EL (cell line): ENCODE measurements around the gene SC5D.

ENCODE experiments used
- DNase-seq: peaks from one replicate; pipeline ENCODE4 v3.0.0-alpha.2; 2016

Gene SC5D, protein sequence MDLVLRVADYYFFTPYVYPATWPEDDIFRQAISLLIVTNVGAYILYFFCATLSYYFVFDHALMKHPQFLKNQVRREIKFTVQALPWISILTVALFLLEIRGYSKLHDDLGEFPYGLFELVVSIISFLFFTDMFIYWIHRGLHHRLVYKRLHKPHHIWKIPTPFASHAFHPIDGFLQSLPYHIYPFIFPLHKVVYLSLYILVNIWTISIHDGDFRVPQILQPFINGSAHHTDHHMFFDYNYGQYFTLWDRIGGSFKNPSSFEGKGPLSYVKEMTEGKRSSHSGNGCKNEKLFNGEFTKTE

DNA sequence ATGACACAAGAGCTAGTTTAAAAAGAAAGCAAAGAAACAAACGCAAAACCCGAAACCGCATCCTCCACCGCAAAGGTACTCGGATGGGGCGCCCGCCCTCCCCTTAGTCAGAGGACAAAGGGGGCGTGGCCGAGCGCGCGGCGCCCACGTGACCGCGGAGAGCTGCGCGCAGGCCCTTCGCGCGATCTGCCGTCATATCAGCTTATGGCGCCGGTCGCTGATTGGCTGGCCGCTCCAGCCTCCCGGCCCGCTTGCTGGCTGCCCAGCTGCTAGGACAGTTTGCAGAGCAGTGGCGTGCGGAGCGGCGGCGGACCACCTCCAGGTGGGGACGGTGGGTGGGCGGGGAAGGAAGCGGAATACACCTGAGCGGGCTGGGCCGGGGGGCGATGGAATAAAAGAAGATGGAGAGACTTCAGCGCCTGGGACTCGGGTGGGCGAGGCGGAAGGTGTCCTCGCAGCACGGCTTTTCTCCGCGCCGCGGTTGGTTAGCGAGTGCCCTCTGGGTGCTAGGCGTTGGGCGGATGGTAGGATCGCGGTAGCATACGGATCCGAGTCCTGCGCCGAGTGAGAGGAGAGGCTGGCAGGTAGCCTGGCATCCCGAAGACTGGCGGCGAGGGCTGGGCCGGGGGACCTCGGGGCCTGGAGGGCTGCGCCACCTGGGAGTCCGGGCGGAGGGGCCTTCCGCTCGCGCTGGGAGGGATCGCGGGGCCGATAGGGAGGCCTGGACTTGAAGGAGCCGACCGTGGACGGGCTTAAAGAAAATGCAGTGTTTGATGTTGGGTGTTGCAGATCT, at the start of gene SC5D:
Gene SC5D, plus strand, starts transcription at position 277 of the 793 bp plus-strand sequence. CDS start 10,605 bp downstream, outside the sequence.
- DNase-seq = peak; percentile 90

GRCh38 chr11:121244884-121245283, 47.7 kb upstream of the SC5D start:
- DNase-seq = no peak

DNA sequence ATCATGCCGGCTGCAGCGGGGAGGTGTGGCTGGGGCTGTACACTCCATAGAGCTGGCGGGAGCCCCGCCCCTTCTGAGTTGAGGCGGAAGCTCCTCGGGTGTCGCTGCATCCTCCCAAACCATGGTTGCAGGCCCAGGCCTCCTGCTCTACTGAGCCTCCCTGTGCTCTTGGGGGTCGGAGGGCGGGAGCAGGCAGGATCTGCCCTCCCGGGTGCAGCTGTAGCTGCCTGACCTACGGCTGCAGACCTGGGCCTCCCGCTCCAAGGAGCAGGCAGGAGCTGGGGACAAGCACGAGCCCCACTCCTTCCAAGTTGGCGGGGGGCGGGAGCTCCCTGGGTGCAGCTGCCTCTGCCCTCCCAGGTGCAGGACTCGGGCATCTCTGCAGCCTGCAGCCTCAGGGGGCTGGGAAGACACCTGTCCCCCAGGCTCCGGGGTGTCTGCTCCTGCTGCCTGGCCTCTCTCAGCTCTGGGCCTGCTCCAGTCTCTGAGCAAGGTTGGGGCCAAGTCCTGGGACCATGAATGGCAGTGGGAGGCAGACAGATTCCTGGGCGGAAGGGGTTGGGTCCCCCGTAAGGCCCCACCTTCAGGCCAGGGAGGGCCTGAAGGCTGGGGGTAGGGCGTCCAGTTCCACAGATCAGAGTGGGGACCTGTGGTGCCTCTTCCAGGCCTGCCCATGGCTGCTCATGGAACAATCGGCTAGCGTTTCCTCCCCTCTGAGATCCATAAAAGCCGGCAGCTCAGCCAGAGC, 46.4 kb upstream of the SC5D start:
- DNase-seq = no peak

DNA sequence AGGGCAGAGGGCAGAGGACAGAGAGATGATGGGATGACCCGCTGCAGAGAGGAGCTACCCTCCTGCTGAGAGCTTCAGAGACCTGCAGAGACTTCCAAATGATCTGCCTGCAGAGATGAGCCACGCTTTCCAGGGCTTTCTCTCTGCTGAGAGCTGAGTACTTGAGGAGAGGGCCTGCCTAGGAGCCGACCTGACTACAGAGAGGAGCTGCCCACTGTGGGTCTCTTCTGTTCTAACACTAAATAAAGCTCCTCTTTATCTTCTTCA, 45.9 kb upstream of the SC5D start:
- no peak for DNase-seq

GRCh38 chr11:121248496-121248895, 44.1 kb upstream of the SC5D start:
- no peak for DNase-seq

GRCh38 chr11:121249039-121249663, 43.4 kb upstream of the SC5D start:
- peak; percentile 26 for DNase-seq

GRCh38 chr11:121250843-121251242, 41.7 kb upstream of the SC5D start:
- DNase-seq = no peak

GRCh38 chr11:121253951-121254350, 38.6 kb upstream of the SC5D start:
- DNase-seq = no peak

DNA sequence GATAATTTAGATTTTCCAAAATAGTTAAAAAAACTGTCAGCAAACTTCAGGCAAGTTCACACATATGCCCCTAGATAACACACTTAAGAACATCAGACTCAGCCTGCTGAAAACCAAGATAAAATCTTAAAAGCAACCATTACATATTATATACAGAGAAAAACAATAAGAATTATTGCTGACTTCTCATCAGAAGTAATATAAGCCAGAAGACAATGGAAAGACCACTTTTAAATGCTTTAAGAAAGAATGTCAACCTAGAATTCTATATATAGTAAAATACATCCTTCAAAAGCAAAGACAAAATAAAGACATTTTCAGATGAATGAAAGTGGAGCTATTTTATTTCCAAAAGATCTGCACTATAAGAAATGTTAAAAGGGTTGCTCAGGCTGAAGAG, 37.8 kb upstream of the SC5D start:
- DNase-seq = no peak

DNA sequence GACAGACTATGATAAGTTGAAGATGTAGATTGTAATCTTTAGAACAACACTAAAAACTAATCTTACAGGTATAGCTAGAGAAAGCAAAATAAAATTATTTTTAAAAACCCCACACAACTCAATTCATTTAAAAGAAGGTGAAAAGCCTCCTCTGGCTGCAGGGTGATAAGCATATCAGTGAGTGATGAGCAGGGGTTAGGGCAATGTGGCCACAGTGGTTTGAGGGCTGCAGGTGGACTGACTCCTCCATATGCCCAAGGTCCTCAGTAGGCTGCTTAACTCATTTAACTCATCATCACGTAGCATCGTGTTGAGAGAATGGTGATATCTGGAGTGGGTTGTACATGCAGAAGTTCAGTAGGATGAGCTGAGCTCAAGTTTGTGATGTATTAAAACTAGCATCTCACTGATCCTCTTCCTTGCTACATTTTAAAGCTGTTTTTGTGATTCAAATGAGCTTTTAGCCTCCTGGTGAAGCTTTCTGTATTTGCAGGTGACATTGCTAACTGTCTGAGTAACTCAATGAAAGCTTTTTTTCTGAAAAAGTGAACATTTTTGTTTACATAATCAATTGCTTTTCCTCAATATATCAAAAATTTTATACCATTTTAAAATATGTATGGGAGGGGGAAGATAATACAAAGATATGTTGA, 37.0 kb upstream of the SC5D start:
- no peak for DNase-seq

DNA sequence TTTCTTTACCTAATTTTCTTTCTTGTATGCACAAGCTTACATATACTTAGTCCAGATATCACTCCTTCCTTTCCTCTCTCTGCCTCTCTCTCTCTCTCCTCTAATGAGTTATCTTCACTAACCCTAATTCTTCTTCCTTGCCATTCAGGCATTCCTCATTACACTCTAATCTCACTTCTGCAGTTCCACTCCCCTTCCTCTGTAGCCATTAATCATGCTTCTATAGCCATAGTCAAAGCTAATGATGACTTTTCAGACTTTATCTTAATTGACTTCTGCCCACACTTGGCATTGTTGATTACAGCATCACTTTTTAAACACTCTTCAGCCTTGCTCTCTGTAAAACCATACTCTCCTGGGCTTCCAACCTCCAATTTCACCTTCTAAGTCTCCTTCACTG, 35.3 kb upstream of the SC5D start:
- DNase-seq = no peak

DNA sequence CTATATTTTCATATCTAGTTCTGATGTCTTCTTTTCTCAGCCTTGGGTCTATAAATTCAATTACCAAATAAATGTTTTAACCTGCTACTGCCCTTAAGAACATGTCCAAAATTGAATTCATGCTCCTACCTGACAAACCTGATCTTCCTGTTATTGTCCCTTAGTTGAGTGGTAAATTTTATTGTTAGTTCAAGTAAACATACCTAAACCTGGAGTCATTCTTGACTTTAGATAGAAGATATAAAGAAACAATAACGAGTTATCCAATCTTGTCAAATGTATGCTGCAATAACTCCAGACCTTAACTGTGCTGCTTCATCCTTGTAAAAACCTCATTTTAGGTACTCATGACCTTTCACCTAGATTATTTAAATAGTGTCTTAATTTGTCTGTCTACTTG, 34.6 kb upstream of the SC5D start:
- no peak for DNase-seq

DNA sequence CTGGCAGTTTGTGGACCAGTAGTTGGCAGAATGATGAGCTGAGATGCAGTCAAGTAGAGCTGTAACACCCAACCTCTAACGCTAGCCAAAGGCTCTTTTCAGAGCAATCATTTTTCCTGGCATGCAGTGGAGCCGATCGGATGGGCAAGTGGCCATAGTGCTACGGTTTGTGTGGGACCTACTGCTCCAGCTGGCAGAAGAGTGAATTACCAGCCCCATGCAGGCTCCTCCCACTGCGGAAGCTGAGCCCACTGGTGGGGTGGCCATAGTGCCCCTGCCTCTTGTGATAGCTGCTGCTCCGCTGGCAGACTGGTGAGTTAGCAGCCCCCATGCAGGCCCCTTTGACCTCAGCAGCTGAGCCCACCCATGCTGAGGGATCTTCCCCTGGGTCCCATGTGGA, 27.0 kb upstream of the SC5D start:
- DNase-seq = no peak

DNA sequence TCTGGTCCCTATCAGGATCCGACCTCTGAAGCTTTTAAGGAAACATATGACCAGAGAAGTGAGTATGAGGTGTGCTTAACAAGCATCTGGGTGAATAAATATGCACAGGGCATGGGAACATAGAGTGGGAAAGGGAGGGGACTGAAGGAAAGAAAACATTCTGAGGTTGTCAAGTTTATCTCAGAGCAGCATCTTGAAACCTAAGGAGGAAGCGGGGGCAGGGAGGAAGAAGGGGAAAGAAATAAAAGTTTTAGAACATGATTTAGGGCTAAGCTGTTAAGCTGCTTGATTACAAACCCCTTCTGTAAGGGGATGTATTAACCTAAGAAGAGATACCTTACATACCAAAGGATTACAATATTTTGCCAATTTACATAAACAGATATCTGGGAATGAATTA, 24.0 kb upstream of the SC5D start:
- no peak for DNase-seq

DNA sequence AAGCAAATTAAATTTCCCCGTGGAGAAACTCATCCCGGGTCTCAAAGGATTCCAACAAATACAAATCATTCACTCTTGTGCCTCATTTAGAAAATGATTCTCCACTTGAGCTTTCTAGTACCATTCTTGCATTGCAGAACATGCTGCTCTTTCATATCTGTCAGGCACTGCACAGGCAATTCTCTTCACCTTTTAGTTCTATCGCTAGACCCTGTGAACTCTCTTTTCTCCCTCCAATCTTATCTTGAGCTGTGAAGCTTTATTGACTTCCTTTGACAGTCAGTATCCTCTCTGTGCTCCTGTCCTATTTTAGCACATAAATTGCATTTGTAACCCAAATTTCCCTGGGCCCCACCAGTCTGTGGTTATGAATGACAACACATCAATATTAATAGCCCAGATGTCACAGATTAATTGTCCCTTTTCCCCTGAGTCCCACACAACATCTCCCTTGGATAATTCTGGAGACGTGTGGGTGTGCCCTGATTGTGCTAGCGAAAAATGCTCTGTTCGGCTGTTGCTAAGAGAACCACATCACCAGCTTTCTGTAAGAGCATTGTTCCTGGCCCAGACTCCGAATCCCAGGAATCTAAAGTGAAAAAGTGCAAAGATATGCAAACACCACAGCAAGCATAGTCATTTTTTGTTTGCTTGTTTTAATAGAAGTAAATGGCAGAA, 22.4 kb upstream of the SC5D start:
- DNase-seq = no peak

DNA sequence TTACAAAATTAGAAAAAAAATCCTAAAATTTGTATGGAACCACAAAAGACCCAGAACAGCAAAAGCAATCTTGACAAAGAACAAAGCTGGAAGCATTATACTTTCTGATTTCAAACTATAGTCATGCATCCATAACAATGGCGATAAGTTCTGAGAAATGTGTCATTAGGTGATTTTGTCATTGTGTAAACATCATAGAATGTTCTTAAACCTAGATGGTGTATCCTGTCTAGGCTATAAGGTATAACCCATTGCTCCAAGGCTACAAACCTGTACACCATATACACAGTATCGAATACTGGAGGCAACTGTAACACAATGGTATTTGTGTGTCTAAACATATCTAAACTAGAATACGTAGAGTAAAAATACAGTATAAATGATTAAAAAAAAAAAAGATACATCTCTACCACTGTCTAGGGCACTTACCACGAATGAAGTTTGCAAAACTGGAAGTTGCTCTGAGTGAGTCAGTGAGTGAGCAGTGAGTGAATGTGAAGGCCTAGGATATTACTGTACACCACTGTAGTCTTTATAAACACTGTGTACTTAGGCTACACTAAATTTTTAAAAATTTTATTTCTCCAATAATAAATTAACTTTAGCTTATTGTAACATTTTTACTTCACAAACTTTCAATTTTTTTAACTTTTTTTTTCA, 18.1 kb upstream of the SC5D start:
- DNase-seq = no peak

- no peak for DNase-seq
Measured at GRCh38 chr11:121281698-121282097, 10.9 kb upstream of the SC5D start.

GRCh38 chr11:121282386-121282785, 10.2 kb upstream of the SC5D start:
- no peak for DNase-seq

DNA sequence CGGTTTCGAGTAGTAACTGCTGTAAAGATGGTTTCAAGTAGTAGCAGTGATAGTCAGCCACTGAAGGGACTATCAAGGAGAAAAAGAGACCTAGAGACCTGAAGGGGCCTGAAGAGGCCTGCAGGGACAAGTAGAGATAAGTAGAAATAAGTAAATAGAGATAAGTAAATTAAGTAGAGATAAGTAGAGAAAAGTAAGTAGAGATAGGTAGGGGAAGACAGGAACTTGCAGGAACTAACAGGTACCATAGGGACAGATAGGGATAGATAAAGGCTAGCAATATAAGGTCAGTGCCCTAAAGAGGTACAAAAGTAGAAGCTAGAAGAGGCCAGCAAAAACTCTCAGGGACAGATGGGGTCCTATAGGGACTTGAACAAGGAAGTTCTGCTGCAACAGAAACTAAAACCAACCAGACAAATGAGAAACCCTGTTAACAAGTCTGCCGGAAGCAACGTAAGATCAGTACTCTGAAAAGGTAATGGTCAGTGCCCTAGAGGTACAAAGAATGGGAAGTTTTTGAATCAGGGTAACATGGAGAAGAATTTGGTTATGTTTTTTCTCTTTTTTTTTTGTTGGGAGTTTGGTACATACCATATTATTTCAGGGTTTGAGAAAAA, 9.6 kb upstream of the SC5D start:
- no peak for DNase-seq

DNA sequence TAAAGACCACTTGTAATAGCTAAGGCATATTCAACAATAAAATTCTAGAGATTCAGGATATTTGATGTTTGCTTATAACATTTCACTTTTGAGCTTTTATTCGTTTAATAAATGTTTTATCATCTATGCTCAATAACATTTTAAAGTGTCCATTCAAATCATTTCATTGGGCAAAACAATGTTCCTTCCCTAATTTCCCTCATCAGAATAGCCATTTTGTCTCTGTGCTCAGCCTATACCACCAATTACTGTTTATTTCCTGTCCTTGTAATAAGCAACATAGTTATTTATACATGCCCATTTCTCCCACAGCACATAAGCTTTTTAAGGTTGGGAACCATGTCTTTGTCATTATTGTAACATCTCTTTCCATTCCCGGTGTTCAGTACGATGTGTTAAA, 1.3 kb upstream of the SC5D start:
- no peak for DNase-seq

DNA sequence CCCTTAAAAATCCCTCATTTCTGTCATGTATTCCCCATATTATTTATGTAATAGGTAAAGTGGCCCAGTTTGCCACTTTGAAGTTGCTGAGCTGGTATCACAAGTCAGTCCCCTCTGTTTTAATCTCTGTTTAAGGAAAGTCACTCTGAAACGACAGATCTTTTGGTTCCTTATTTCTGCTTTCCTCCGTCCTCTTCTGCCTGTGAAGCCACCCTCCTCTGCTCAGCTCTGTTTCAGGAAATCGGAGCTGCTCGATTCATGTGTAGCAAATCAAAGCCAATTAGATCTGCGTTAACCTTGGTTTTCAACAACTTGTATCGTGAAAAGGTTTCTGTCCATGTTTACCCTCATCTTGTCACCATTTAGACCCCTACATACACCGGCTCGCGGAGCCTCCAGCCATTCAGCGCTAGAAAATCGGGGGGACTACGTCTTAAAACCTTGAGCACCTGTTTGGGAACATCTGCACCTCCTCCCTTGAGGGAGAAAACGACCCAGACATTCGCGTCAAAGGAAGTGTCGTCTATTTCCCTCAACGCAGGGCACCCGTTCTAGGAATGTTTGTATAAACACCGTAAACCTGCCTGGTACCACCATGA, 576 bp upstream of the SC5D start:
- DNase-seq = peak; percentile 6
